H1 (cell line): ENCODE results near the gene MED19. TPM values are rescaled to one million over a fixed set of nuclear protein-coding genes. Genes with fewer than 3 reads are reported as not detected.

Source experiments
- CTCF ChIA-PET: fragments of 300-600 bp; sonication (Branson Sonifier 250); formaldehyde crosslinking; loops from one replicate; lab custom pipeline; 2021; ENCODE audit not compliant: partially characterized antibody; lab: Charles Lee
- POLR2A ChIA-PET: fragments of 300-600 bp; sonication (Branson Sonifier 250); formaldehyde crosslinking; loops from one replicate; lab custom pipeline; 2021; ENCODE audit warnings: inconsistent platforms; ENCODE audit not compliant: partially characterized antibody; lab: Charles Lee
- DNase-seq, 2 experiments: peaks; one replicate each; pipeline versions ENCODE4 v3.0.0 to v3.0.0-alpha.2; 2010 to 2022; ENCODE audit warnings: low spot score in 2 of 2, low read depth in 1 of 2, mixed read lengths in 1 of 2
- FAIRE-seq: peaks from 2 replicates; lab custom pipeline; 2011; peaks lifted over from hg19 to GRCh38; lab: Jason Lieb, UNC
- H2AFZ ChIP-seq: 2 replicates; pipeline ENCODE4 v1.8.1; 2012; ENCODE audit warnings: low read length, inconsistent platforms
- H2AK5ac ChIP-seq: 2 replicates; pipeline ENCODE4 v1.6.1; 2013; ENCODE audit warnings: low read depth, low read length
- H2BK120ac ChIP-seq: replicated peaks from 2 replicates; pipeline ENCODE3; 2013; ENCODE audit warnings: low read depth, low read length, inconsistent platforms
- H2BK12ac ChIP-seq: 2 replicates; pipeline ENCODE4 v1.6.1; 2013; ENCODE audit warnings: low read depth, low read length
- H2BK15ac ChIP-seq: 2 replicates; pipeline ENCODE4 v1.6.1; 2013; ENCODE audit warnings: low read length
- H2BK20ac ChIP-seq: 2 replicates; pipeline ENCODE4 v1.6.1; 2013; ENCODE audit warnings: low read length
- H2BK5ac ChIP-seq: 2 replicates; pipeline ENCODE4 v1.6.1; 2013; ENCODE audit warnings: low read depth, low read length
- H3K14ac ChIP-seq: 2 replicates; pipeline ENCODE4 v1.6.1; 2013; ENCODE audit warnings: inconsistent platforms; ENCODE audit not compliant: insufficient read length
- H3K18ac ChIP-seq: 2 replicates; pipeline ENCODE4 v1.6.1; 2013; ENCODE audit warnings: low read length; ENCODE audit errors: extremely low read depth
- H3K23ac ChIP-seq: 2 replicates; pipeline ENCODE4 v1.6.1; 2013; ENCODE audit warnings: inconsistent platforms; ENCODE audit not compliant: insufficient read length
- H3K23me2 ChIP-seq: 2 replicates; pipeline ENCODE4 v1.6.1; 2013; ENCODE audit warnings: low read depth, low read length
- H3K27ac ChIP-seq: 2 replicates; pipeline ENCODE4 v1.6.1; 2011; ENCODE audit warnings: low read depth, low read length, inconsistent platforms
- H3K27me3 ChIP-seq, 4 experiments: replicated peaks in 1 of 4; 1 replicate in 1 of 4; 2 replicates in 3 of 4; pipeline versions ENCODE4 v1.6.1 to v1.8.1; 2011 to 2013; ENCODE audit warnings: low read length in 3 of 4, mild to moderate bottlenecking in 3 of 4, inconsistent platforms in 2 of 4, mixed read lengths in 2 of 4, moderate library complexity in 1 of 4; ENCODE audit not compliant: control insufficient read depth in 3 of 4, insufficient read depth in 3 of 4; ENCODE audit errors: extremely low read depth in 1 of 4
- H3K36me3 ChIP-seq, 4 experiments: 2 replicates each; pipeline versions ENCODE4 v1.6.1 to v1.8.1; 2011 to 2013; ENCODE audit warnings: mild to moderate bottlenecking in 4 of 4, low read length in 3 of 4, moderate library complexity in 2 of 4, control low read depth in 1 of 4, inconsistent platforms in 1 of 4; ENCODE audit not compliant: insufficient read depth in 4 of 4, control insufficient read depth in 2 of 4
- H3K4ac ChIP-seq: replicated peaks from 2 replicates; pipeline ENCODE3; 2013; ENCODE audit warnings: low read length, low read depth, mixed read lengths, inconsistent platforms; ENCODE audit not compliant: insufficient read length
- H3K4me1 ChIP-seq, 4 experiments: replicated peaks in 1 of 4; 1 replicate in 1 of 4; 2 replicates in 3 of 4; pipeline versions ENCODE4 v1.6.1 to v1.8.1; 2011 to 2013; ENCODE audit warnings: low read length in 3 of 4, inconsistent platforms in 2 of 4, mixed read lengths in 1 of 4; ENCODE audit not compliant: insufficient read depth in 4 of 4, control insufficient read depth in 3 of 4
- H3K4me2 ChIP-seq, 2 experiments: 2 replicates each; pipeline versions ENCODE4 v1.6.1 to v1.8.1; 2011 to 2013; ENCODE audit warnings: low read depth in 2 of 2, low read length in 2 of 2, control low read depth in 1 of 2, inconsistent platforms in 1 of 2, mild to moderate bottlenecking in 1 of 2; ENCODE audit not compliant: insufficient read depth in 1 of 2
- H3K4me3 ChIP-seq, 4 experiments: fragments of 200-600, 300-600 bp in 1 of 4; sonication (generic), shearing (Covaris generic), sonication (Bioruptor Twin) in 1 of 4; 2 replicates each; pipeline versions ENCODE4 v1.5.1 to v1.8.1; 2011 to 2016; ENCODE audit warnings: low read length in 4 of 4, low read depth in 3 of 4, control low read depth in 2 of 4, inconsistent platforms in 2 of 4, mild to moderate bottlenecking in 2 of 4, mixed read lengths in 1 of 4, moderate library complexity in 1 of 4; ENCODE audit not compliant: insufficient read depth in 2 of 4; ENCODE audit errors: extremely low read depth in 1 of 4
- H3K56ac ChIP-seq: replicated peaks from 2 replicates; pipeline ENCODE3; 2013; ENCODE audit warnings: low read depth, mild to moderate bottlenecking, mixed read lengths, low read length, inconsistent platforms; ENCODE audit not compliant: insufficient read length
- H3K79me1 ChIP-seq: 2 replicates; pipeline ENCODE4 v1.6.1; 2013; ENCODE audit warnings: low read depth, low read length, control low read depth
- H3K79me2 ChIP-seq, 2 experiments: 2 replicates each; pipeline versions ENCODE4 v1.6.1 to v1.8.1; 2012 to 2013; ENCODE audit warnings: low read length in 2 of 2, mild to moderate bottlenecking in 2 of 2, inconsistent platforms in 1 of 2; ENCODE audit not compliant: insufficient read depth in 2 of 2, control insufficient read depth in 1 of 2
- H3K9ac ChIP-seq, 4 experiments: replicated peaks in 1 of 4; 1 replicate in 1 of 4; 2 replicates in 3 of 4; pipeline versions ENCODE4 v1.6.1 to v1.8.1; 2011 to 2013; ENCODE audit warnings: low read depth in 3 of 4, low read length in 3 of 4, control low read depth in 2 of 4, mild to moderate bottlenecking in 2 of 4, moderate library complexity in 2 of 4, inconsistent platforms in 1 of 4; ENCODE audit errors: extremely low read depth in 1 of 4
- H3K9me3 ChIP-seq, 2 experiments: 2 replicates each; pipeline versions ENCODE4 v1.6.1 to v1.8.1; 2012 to 2013; ENCODE audit warnings: mild to moderate bottlenecking in 2 of 2, moderate library complexity in 2 of 2, control low read depth in 1 of 2, inconsistent platforms in 1 of 2, low read depth in 1 of 2, low read length in 1 of 2, mixed read lengths in 1 of 2; ENCODE audit not compliant: insufficient read depth in 2 of 2
- H4K20me1 ChIP-seq, 2 experiments: replicated peaks in 1 of 2; 2 replicates each; pipeline versions ENCODE3 to v1.8.1; 2011 to 2013; ENCODE audit warnings: inconsistent platforms in 2 of 2, low read length in 2 of 2, mild to moderate bottlenecking in 1 of 2; ENCODE audit not compliant: insufficient read depth in 2 of 2, control insufficient read depth in 1 of 2
- H4K5ac ChIP-seq: 2 replicates; pipeline ENCODE4 v1.6.1; 2013; ENCODE audit warnings: low read length, low read depth, mixed read lengths, inconsistent platforms; ENCODE audit not compliant: insufficient read length
- H4K8ac ChIP-seq: 2 replicates; pipeline ENCODE4 v1.8.0; 2013; ENCODE audit warnings: mild to moderate bottlenecking, moderate library complexity, low read length, inconsistent platforms; ENCODE audit not compliant: insufficient read depth; ENCODE audit errors: extremely low read depth
- H4K91ac ChIP-seq: replicated peaks from 2 replicates; pipeline ENCODE3; 2013; ENCODE audit warnings: low read length, mixed read lengths, inconsistent platforms; ENCODE audit not compliant: insufficient read length
- EGR1 ChIP-seq: IDR thresholded peaks from 2 replicates; pipeline ENCODE4 v1.6.1; 2011; ENCODE audit warnings: low read depth, low read length, borderline replicate concordance
- EP300 ChIP-seq, 2 experiments: IDR thresholded peaks; 1 replicate in 1 of 2; 2 replicates in 1 of 2; pipeline ENCODE4 v1.6.1; 2011 to 2012; ENCODE audit warnings: low read depth in 2 of 2, low read length in 2 of 2, mild to moderate bottlenecking in 2 of 2, borderline replicate concordance in 1 of 2, inconsistent platforms in 1 of 2, moderate library complexity in 1 of 2
- PHF8 ChIP-seq: fragments of 200-600 bp; sonication (generic); conservative IDR thresholded peaks from 2 replicates; pipeline ENCODE4 v1.7.1; 2012; ENCODE audit warnings: low read depth, mild to moderate bottlenecking, inconsistent platforms, low read length, moderate library complexity
- POU5F1 ChIP-seq: IDR thresholded peaks from 2 replicates; pipeline ENCODE4 v1.6.1; 2011; ENCODE audit warnings: low read depth, mild to moderate bottlenecking, low read length, moderate library complexity
- SAP30 ChIP-seq: fragments of 300-600 bp; sonication (generic); IDR thresholded peaks from 2 replicates; pipeline ENCODE4 v1.7.1; 2012; ENCODE audit warnings: low read length, moderate library complexity, mild to moderate bottlenecking, inconsistent platforms; ENCODE audit not compliant: insufficient read depth, insufficient replicate concordance
- TAF7 ChIP-seq: optimal IDR thresholded peaks from 2 replicates; pipeline ENCODE3; 2011; ENCODE audit warnings: low read depth, mild to moderate bottlenecking, inconsistent platforms, low read length, moderate library complexity, borderline replicate concordance
- WGBS, 2 experiments: shearing (Covaris generic) in 1 of 2; methylation state at CpG; one replicate each; pipeline versions ENCODE4 v1.1.6 to v1.1.7; 2013 to 2015; ENCODE audit warnings: low lambda C conversion rate in 2 of 2, mixed read lengths in 2 of 2, inconsistent platforms in 1 of 2, low coverage in 1 of 2, missing lambda C conversion rate in 1 of 2; ENCODE audit not compliant: insufficient replicate concordance in 2 of 2, insufficient coverage in 1 of 2, insufficient read length in 1 of 2; ENCODE audit errors: extremely low coverage in 1 of 2, missing lambda C conversion rate in 1 of 2; 5-methylcytosine and 5-hydroxymethylcytosine counted together
- polyA plus RNA-seq, 7 experiments: library from polyadenylated mRNA; depleted of rRNA in 3 of 7; stranded (reverse) in 5 of 7; unstranded in 2 of 7; fragments of >200 nt in 5 of 7; fragments of 200-250 nt in 2 of 7; gene quantifications; 1 replicate in 5 of 7; 2 replicates in 1 of 7; 4 replicates in 1 of 7; pipeline versions ENCODE4 v1.2.1 to v1.2.3, GENCODE V29; 2011 to 2013; ENCODE audit warnings: missing spikeins in 2 of 7, mixed read lengths in 2 of 7
- total RNA-seq: library from RNA; stranded (reverse); fragmentation: NEBNext Ultra II Directional; extraction: Animal tissue kit (Norgen Biotek cat#: 25700); gene quantifications from 2 replicates; pipeline ENCODE4 v1.2.1, GENCODE V29; 2021
- TF ChIP-seq, protein P1 (sequence below): IDR thresholded peaks from 2 replicates; pipeline ENCODE4 v1.6.1; 2012; ENCODE audit warnings: inconsistent platforms

The MED19 gene
- total and polyA plus RNA-seq, 2 of the 8 experiments (the other 6 are each of a cell fraction or from before 2014, with no cell fraction given) = 19.4 to 35.4 TPM

DNA sequence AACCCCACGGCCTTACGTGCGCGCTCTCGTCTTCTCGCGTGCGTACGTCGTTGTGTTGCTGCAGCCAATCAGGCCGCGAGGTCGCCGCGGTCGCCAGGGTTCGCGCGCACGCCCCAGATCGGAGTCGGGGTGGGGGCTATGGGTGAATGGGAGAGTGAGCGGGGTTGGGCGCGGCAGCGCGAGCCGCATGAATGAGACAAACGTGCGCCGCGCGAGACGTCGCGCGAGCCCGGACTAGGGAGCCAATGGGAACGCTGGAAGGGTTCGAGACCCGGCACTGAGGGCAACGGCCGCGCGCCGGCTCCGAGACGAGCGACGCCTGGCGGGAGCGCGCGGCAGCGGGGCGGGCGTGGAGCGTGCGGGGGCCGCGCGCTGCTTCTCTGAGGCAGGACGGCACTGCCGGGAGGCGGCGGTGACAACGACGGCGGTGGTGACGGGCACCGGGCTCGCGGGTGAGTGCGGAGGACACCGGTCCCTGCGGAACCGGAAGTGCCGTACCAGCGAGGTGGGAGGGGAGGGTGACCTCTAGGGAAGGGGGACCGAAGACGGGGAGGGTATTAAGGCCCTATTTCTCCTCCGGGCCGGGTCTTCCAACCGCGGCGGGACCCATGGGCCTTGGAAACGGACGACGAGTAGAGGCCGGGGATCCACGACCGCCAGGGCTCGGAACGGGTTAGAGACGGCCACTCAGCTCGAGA lies 44.1 kb downstream of the MED19 start, which contains the start of gene ZDHHC5:
Gene ZDHHC5, plus strand, starts transcription at position 379 of the 698 bp plus-strand sequence. CDS start 4,977 bp downstream, outside the sequence.
- H2BK12ac ChIP-seq = peak within 1 kb of the TSS; percentile 99; the same call in 1 of the 2 replicates
- H3K23me2 ChIP-seq = peaks cover 4% of the 10 kb centered on the region
- H3K9ac ChIP-seq = peak within 1 kb of the TSS; percentile 91 to 99 (median 98)
- H3K27me3 ChIP-seq = no peaks in the 10 kb centered on the region
- H3K4me3 ChIP-seq = peak within 1 kb of the TSS; percentile 90 to 95 (median 94)
- ChIA-PET CTCF (interaction anchor here (0.6 to 1.4 kb wide), 3 partner anchors 10 to 174 kb away, joined by 4 read pairs; no protein-coding TSS in a partner anchor), POLR2A (interaction anchor here (0.6 to 5.4 kb wide), 11 partner anchors 11 to 114 kb away, joined by 3 to 79 read pairs (median 5); partner anchors contain the start of genes CLP1, UBE2L6 and YPEL4)
- no peaks in the 10 kb centered on the region for H3K9me3 ChIP-seq
- peak within 1 kb of the TSS; percentile 90 for H3K56ac ChIP-seq
- H3K4ac ChIP-seq = peak within 1 kb of the TSS; percentile 40
- peaks cover 0 to 7% (median 2%) of the 10 kb centered on the region in 4 experiments; a peak in 3 of 7 replicates for H3K4me1 ChIP-seq
- DNase-seq (peak; percentile 97), FAIRE-seq (no peak)
- peaks cover 9 to 41% of the 10 kb centered on the region in 2 experiments for H3K79me2 ChIP-seq
- H3K27ac ChIP-seq = peak within 1 kb of the TSS; percentile 99
- peak within 1 kb of the TSS; percentile 97 for H4K91ac ChIP-seq
- peak within 1 kb of the TSS; percentile 89 for H4K5ac ChIP-seq
- no peaks in the 10 kb centered on the region for H3K79me1 ChIP-seq
- peaks cover 9 to 13% (median 10%) of the 10 kb centered on the region in 4 experiments for H3K36me3 ChIP-seq
- peak within 1 kb of the TSS; percentile 97 for H4K8ac ChIP-seq
- H2BK5ac ChIP-seq = peak within 1 kb of the TSS; percentile 99
- WGBS, 2 experiments = 0% methylated on average over 46 of the region's 96 CpGs; no CpG with 5 or more reads in 1 of the 2 experiments
- peak within 1 kb of the TSS; percentile 89 for H2AFZ ChIP-seq
- no peak within 1 kb of the TSS for H3K23ac ChIP-seq
- no peak within 1 kb of the TSS for H2AK5ac ChIP-seq
- H2BK15ac ChIP-seq = peak within 1 kb of the TSS; percentile 97; the same call in 1 of the 2 replicates
- H4K20me1 ChIP-seq = no peaks in the 10 kb centered on the region
- H2BK120ac ChIP-seq = peak within 1 kb of the TSS; percentile 84
- peak within 1 kb of the TSS; percentile 92; the same call in 1 of the 2 replicates for H2BK20ac ChIP-seq
- H3K4me2 ChIP-seq = peak within 1 kb of the TSS; percentile 82 to 87
- H3K14ac ChIP-seq = no peak within 1 kb of the TSS
- peak within 1 kb of the TSS; percentile 78 for H3K18ac ChIP-seq
- TF ChIP-seq TAF7 (peak; percentile 55), PHF8 (peak; percentile 91), POU5F1 (no peak), SAP30 (no peak), EP300 (IDR thresholded peaks at IDR 0.05; ENCODE audit: borderline replicate concordance in 1 of 2, low read depth in 2 of 2, low read length in 2 of 2) (0 out of 3 replicates have a peak, but pooled peaks of 1 of the 2 experiments have one; percentile 27), EGR1 (no peak)
- TF ChIP-seq, protein P1, sequence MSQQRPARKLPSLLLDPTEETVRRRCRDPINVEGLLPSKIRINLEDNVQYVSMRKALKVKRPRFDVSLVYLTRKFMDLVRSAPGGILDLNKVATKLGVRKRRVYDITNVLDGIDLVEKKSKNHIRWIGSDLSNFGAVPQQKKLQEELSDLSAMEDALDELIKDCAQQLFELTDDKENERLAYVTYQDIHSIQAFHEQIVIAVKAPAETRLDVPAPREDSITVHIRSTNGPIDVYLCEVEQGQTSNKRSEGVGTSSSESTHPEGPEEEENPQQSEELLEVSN = peak; percentile 53; the same call in 1 of the 2 replicates
